Activated naive CD4-positive, alpha-beta T cell treated with anti-CD3 and anti-CD28 coated beads, Interleukin-2, amount 50 U/mL, for 24 hours (primary cell): Measurements from ENCODE around the gene HIPK1.

ENCODE experiments used
- H3K27ac Mint-ChIP-seq: one replicate; pipeline ENCODE4 v1.8.0; 2021; ENCODE audit warnings: mild to moderate bottlenecking, mixed read lengths
- H3K27me3 Mint-ChIP-seq: one replicate; pipeline ENCODE4 v1.8.0; 2021; ENCODE audit warnings: mixed read lengths
- H3K36me3 Mint-ChIP-seq: one replicate; pipeline ENCODE4 v1.8.0; 2021; ENCODE audit warnings: mixed read lengths
- H3K4me1 Mint-ChIP-seq: one replicate; pipeline ENCODE4 v1.8.0; 2021; ENCODE audit warnings: mixed read lengths
- H3K4me3 Mint-ChIP-seq: one replicate; pipeline ENCODE4 v1.8.0; 2021; ENCODE audit warnings: mild to moderate bottlenecking, mixed read lengths
- H3K9me3 Mint-ChIP-seq: one replicate; pipeline ENCODE4 v1.8.0; 2021; ENCODE audit warnings: mixed read lengths

HIPK1 gene

GRCh38 chr1:113981962-113982931 lies 53.1 kb downstream of the HIPK1 start:
- no peaks in the 10 kb centered on the region for H3K9me3 Mint-ChIP-seq
- no peaks in the 10 kb centered on the region for H3K36me3 Mint-ChIP-seq
- H3K4me1 Mint-ChIP-seq: peaks cover 20% of the 10 kb centered on the region
- no peak overlapping the region for H3K27ac Mint-ChIP-seq
- no peak overlapping the region for H3K4me3 Mint-ChIP-seq
- no peaks in the 10 kb centered on the region for H3K27me3 Mint-ChIP-seq

GRCh38 chr1:113982949-113983348 lies 53.8 kb downstream of the HIPK1 start:
- peaks cover 15% of the 10 kb centered on the region for H3K4me1 Mint-ChIP-seq
- H3K4me3 Mint-ChIP-seq: no peak overlapping the region
- H3K27me3 Mint-ChIP-seq: no peaks in the 10 kb centered on the region
- H3K9me3 Mint-ChIP-seq: no peaks in the 10 kb centered on the region
- H3K36me3 Mint-ChIP-seq: no peaks in the 10 kb centered on the region
- H3K27ac Mint-ChIP-seq: no peak overlapping the region

- peaks cover 11% of the 10 kb centered on the region for H3K4me1 Mint-ChIP-seq
- no peak overlapping the region for H3K27ac Mint-ChIP-seq
- H3K36me3 Mint-ChIP-seq: no peaks in the 10 kb centered on the region
- H3K27me3 Mint-ChIP-seq: no peaks in the 10 kb centered on the region
- no peaks in the 10 kb centered on the region for H3K9me3 Mint-ChIP-seq
- H3K4me3 Mint-ChIP-seq: no peak overlapping the region
Observed at GRCh38 chr1:113983391-113983790, 54.3 kb downstream of the HIPK1 start.

- Mint-ChIP-seq H3K4me3 (no peak overlapping the region), H3K36me3 (no peaks in the 10 kb centered on the region), H3K9me3 (no peaks in the 10 kb centered on the region), H3K4me1 (peaks cover 6% of the 10 kb centered on the region), H3K27me3 (no peaks in the 10 kb centered on the region), H3K27ac (no peak overlapping the region)
Observed at GRCh38 chr1:113983826-113984225, 54.7 kb downstream of the HIPK1 start.

- no peaks in the 10 kb centered on the region for H3K36me3 Mint-ChIP-seq
- H3K9me3 Mint-ChIP-seq: no peaks in the 10 kb centered on the region
- peaks cover 3% of the 10 kb centered on the region for H3K4me1 Mint-ChIP-seq
- no peaks in the 10 kb centered on the region for H3K27me3 Mint-ChIP-seq
- no peak overlapping the region for H3K4me3 Mint-ChIP-seq
- no peak overlapping the region for H3K27ac Mint-ChIP-seq
Observed at GRCh38 chr1:113984710-113985109, 55.6 kb downstream of the HIPK1 start.

GRCh38 chr1:113986802-113987201 lies 57.7 kb downstream of the HIPK1 start:
- no peak overlapping the region for H3K4me3 Mint-ChIP-seq
- H3K9me3 Mint-ChIP-seq: no peaks in the 10 kb centered on the region

GRCh38 chr1:113987259-113987658 lies 58.1 kb downstream of the HIPK1 start:
- no peaks in the 10 kb centered on the region for H3K9me3 Mint-ChIP-seq
- H3K27ac Mint-ChIP-seq: no peak overlapping the region
- no peak overlapping the region for H3K4me3 Mint-ChIP-seq
- peaks cover 1% of the 10 kb centered on the region for H3K27me3 Mint-ChIP-seq
- H3K36me3 Mint-ChIP-seq: no peaks in the 10 kb centered on the region
- H3K4me1 Mint-ChIP-seq: peaks cover 3% of the 10 kb centered on the region

More at GRCh38 chr1:113986802-113987201, 57.7 kb downstream of the HIPK1 start:
- H3K27me3 Mint-ChIP-seq: peaks cover 1% of the 10 kb centered on the region
- H3K4me1 Mint-ChIP-seq: peaks cover 3% of the 10 kb centered on the region
- no peak overlapping the region for H3K27ac Mint-ChIP-seq
- H3K36me3 Mint-ChIP-seq: no peaks in the 10 kb centered on the region

- H3K27me3 Mint-ChIP-seq: peaks cover 1% of the 10 kb centered on the region
- no peak overlapping the region for H3K4me3 Mint-ChIP-seq
- no peaks in the 10 kb centered on the region for H3K4me1 Mint-ChIP-seq
- no peak overlapping the region for H3K27ac Mint-ChIP-seq
- H3K36me3 Mint-ChIP-seq: peaks cover 13% of the 10 kb centered on the region
- H3K9me3 Mint-ChIP-seq: peaks cover 10% of the 10 kb centered on the region
Observed at GRCh38 chr1:113990530-113990929, 61.4 kb downstream of the HIPK1 start.

- Mint-ChIP-seq H3K4me3 (no peak overlapping the region), H3K4me1 (no peaks in the 10 kb centered on the region), H3K36me3 (peaks cover 13% of the 10 kb centered on the region), H3K27ac (no peak overlapping the region), H3K27me3 (peaks cover 1% of the 10 kb centered on the region), H3K9me3 (peaks cover 13% of the 10 kb centered on the region)
Observed at GRCh38 chr1:113990961-113991360, 61.8 kb downstream of the HIPK1 start.

GRCh38 chr1:113991467-113991997 lies 62.4 kb downstream of the HIPK1 start:
- no peak overlapping the region for H3K27ac Mint-ChIP-seq
- H3K9me3 Mint-ChIP-seq: peaks cover 13% of the 10 kb centered on the region
- no peaks in the 10 kb centered on the region for H3K4me1 Mint-ChIP-seq
- H3K36me3 Mint-ChIP-seq: peaks cover 13% of the 10 kb centered on the region
- peaks cover 1% of the 10 kb centered on the region for H3K27me3 Mint-ChIP-seq
- no peak overlapping the region for H3K4me3 Mint-ChIP-seq

- H3K27me3 Mint-ChIP-seq: peaks cover 1% of the 10 kb centered on the region
- no peak overlapping the region for H3K4me3 Mint-ChIP-seq
- H3K9me3 Mint-ChIP-seq: peaks cover 13% of the 10 kb centered on the region
- H3K27ac Mint-ChIP-seq: no peak overlapping the region
- H3K4me1 Mint-ChIP-seq: peaks cover 3% of the 10 kb centered on the region
- H3K36me3 Mint-ChIP-seq: peaks cover 13% of the 10 kb centered on the region
Observed at GRCh38 chr1:113993072-113993471, 63.9 kb downstream of the HIPK1 start.

GRCh38 chr1:113993766-113994165 lies 64.6 kb downstream of the HIPK1 start:
- Mint-ChIP-seq H3K27ac (no peak overlapping the region), H3K4me1 (peaks cover 10% of the 10 kb centered on the region)

GRCh38 chr1:113995382-113995781 lies 66.3 kb downstream of the HIPK1 start:
- Mint-ChIP-seq H3K4me3 (no peak overlapping the region), H3K36me3 (peaks cover 13% of the 10 kb centered on the region), H3K27me3 (peaks cover 1% of the 10 kb centered on the region), H3K4me1 (peaks cover 10% of the 10 kb centered on the region), H3K9me3 (peaks cover 13% of the 10 kb centered on the region), H3K27ac (peak overlapping the region; percentile 66)

More at GRCh38 chr1:113993766-113994165, 64.6 kb downstream of the HIPK1 start:
- Mint-ChIP-seq H3K4me3 (no peak overlapping the region), H3K27me3 (peaks cover 1% of the 10 kb centered on the region), H3K36me3 (peaks cover 13% of the 10 kb centered on the region), H3K9me3 (peaks cover 13% of the 10 kb centered on the region)

- Mint-ChIP-seq H3K27me3 (peaks cover 2% of the 10 kb centered on the region), H3K36me3 (peaks cover 13% of the 10 kb centered on the region), H3K27ac (no peak overlapping the region), H3K9me3 (peaks cover 13% of the 10 kb centered on the region), H3K4me1 (peaks cover 10% of the 10 kb centered on the region), H3K4me3 (no peak overlapping the region)
Observed at GRCh38 chr1:113998361-113998760, 69.2 kb downstream of the HIPK1 start.

- Mint-ChIP-seq H3K27me3 (peaks cover 2% of the 10 kb centered on the region), H3K4me1 (peaks cover 10% of the 10 kb centered on the region), H3K27ac (no peak overlapping the region), H3K36me3 (peaks cover 11% of the 10 kb centered on the region), H3K9me3 (peaks cover 10% of the 10 kb centered on the region), H3K4me3 (no peak overlapping the region)
Observed at GRCh38 chr1:113999233-113999632, 70.1 kb downstream of the HIPK1 start.

GRCh38 chr1:113999799-114000198 lies 70.7 kb downstream of the HIPK1 start:
- H3K27me3 Mint-ChIP-seq: peaks cover 2% of the 10 kb centered on the region
- no peak overlapping the region for H3K4me3 Mint-ChIP-seq
- H3K36me3 Mint-ChIP-seq: peaks cover 7% of the 10 kb centered on the region
- H3K9me3 Mint-ChIP-seq: peaks cover 7% of the 10 kb centered on the region
- no peak overlapping the region for H3K27ac Mint-ChIP-seq
- H3K4me1 Mint-ChIP-seq: peaks cover 10% of the 10 kb centered on the region
